ENCODE results near the gene SLFN13. TPM values are rescaled to one million over a fixed set of nuclear protein-coding genes. Genes with fewer than 3 reads are reported as not detected.
"Not testable (repeated sequence)": the region's sequence is repeated elsewhere in the genome, so short reads cannot be mapped to it uniquely, and the experiment has no call there.

The SLFN13 gene
- total and polyA plus RNA-seq, 12 donors, result 0.97 to 9.7 (median 3.1) TPM

DNA sequence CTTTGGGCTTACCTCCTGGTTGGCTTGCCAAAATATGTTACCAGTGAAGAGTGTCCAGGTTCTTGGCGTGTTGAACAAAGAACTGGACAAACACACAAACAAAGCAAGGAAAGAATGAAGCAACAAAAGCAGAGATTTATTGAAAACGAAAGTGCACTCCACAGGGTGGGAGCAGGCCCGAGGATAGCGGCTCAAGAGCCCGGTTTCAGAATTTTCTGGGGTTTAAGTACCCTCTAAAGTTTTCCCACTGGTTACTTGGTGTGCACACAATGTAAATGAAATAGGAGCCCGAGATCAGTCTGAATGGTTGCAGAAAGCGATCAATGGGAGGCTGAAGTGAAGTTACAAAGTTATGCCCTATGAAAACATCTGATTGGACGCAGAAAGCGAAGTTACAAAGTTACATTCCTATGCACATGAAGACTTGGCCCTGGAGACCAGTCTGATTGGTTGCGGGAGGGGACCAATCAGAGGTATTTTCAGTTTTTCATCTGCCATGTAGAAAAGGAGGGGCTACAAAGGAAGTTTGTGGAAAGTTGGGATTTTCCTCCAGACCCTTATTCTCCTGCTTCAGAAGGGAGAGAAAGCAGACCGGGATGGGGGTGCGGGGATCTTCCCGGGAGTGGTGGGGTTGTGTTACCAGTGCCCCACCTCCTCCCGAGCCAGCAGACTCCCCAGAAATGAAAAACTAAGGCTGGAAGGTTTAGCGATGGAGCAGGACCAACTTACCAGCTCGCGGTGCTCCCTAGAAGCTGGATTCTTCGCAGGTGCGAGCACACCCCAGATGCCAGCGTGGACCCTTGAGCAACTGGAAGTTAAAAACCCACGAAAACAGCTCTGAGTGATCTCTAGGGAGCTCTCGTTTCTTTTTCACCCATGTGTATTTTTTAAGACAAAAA lies 16.1 kb downstream of the SLFN13 start, which contains the start of gene SLFN12:
Gene SLFN12, minus strand, starts transcription at position 325 of the 899 bp plus-strand sequence. CDS start 9,472 bp downstream, outside the sequence.
- Histone ChIP-seq H3K4me1 (replicated peaks in 1 of 2) (peaks cover 14 to 25% of the 10 kb centered on the region in 2 donors), H3K36me3 (replicated peaks in 1 of 2) (no peaks in the 10 kb centered on the region), H3K27ac (peak within 1 kb of the TSS; percentile 81 to 97 (median 90)), H3K9me3 (replicated peaks in 1 of 3) (no peaks in the 10 kb centered on the region), H3K27me3 (no peaks in the 10 kb centered on the region), H3K4me3 (peak within 1 kb of the TSS; percentile 2 to 89 (median 61))
- intact Hi-C loops (cut with DNase I), result loop anchor here in 1 of 2 donors (10.0 kb wide), 1 partner anchor 188 kb away; the partner anchor contains the start of gene SLFN5
- peak; percentile 70 to 87 (median 78) for DNase-seq
- WGBS, 4 donors, result 4 to 26% (median 10%) methylated on average over 22 of the region's 22 CpGs
- TF ChIP-seq POLR2A (IDR thresholded peaks at IDR 0.05), result peak in 1 of 2 donors; percentile 78
- TF ChIP-seq, protein P1, sequence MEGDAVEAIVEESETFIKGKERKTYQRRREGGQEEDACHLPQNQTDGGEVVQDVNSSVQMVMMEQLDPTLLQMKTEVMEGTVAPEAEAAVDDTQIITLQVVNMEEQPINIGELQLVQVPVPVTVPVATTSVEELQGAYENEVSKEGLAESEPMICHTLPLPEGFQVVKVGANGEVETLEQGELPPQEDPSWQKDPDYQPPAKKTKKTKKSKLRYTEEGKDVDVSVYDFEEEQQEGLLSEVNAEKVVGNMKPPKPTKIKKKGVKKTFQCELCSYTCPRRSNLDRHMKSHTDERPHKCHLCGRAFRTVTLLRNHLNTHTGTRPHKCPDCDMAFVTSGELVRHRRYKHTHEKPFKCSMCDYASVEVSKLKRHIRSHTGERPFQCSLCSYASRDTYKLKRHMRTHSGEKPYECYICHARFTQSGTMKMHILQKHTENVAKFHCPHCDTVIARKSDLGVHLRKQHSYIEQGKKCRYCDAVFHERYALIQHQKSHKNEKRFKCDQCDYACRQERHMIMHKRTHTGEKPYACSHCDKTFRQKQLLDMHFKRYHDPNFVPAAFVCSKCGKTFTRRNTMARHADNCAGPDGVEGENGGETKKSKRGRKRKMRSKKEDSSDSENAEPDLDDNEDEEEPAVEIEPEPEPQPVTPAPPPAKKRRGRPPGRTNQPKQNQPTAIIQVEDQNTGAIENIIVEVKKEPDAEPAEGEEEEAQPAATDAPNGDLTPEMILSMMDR (IDR thresholded peaks at IDR 0.05), result no peak

DNA sequence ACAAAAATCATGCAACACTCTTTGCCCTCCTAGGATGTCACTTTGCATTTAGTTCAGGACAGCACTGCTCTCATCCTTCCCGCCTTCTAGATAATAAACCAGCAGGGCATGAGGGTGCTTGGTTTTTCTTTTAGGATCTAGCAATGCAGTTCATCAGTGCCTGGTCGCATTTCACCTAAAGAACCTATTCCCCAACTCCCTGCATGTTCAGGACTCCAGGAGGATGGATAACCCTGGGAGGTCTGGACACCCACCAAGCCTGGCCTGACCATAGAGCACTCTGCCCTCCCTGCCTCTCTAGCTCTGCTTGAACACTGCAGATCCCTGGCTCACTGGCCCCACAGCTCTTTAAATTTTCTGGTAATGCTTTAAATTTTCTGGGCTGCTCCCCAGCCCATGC lies 18.9 kb downstream of the SLFN13 start:
- Histone ChIP-seq H3K4me1 (replicated peaks in 1 of 2) (peaks cover 14 to 25% of the 10 kb centered on the region in 2 donors), H3K36me3 (replicated peaks in 1 of 2) (no peaks in the 10 kb centered on the region), H3K4me3 (no peak overlapping the region), H3K27ac (no peak overlapping the region), H3K9me3 (replicated peaks in 1 of 3) (no peaks in the 10 kb centered on the region), H3K27me3 (no peaks in the 10 kb centered on the region)
- TF ChIP-seq, protein P1 (IDR thresholded peaks at IDR 0.05), result no peak
- no peak for TF ChIP-seq POLR2A (IDR thresholded peaks at IDR 0.05)
- 75 to 95% (median 90%) methylated on average over 2 of the region's 2 CpGs for WGBS, 4 donors
- intact Hi-C loops (cut with DNase I), result loop anchor here in 1 of 2 donors (10.0 kb wide), 1 partner anchor 185 kb away; the partner anchor contains the start of gene SLFN5
- no peak for DNase-seq

DNA sequence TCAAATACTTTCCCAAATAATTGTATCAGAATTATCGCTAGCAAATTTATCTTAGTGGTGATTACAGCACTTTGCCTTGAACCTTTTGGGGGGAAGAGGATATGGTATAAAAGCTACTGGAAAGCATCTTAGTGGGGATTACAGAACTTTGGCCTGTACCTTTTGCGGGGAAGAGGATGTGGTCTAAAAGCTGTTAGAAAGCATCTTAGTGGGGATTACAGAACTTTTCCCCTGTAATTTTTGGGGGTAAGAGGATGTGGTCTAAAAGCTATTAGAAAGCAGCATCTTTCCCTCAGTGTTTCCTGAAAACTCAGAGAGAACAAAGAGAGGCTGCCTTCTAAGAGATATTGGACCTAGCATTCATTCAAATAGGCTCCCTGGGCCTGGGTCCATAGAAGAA lies 20.3 kb downstream of the SLFN13 start:
- intact Hi-C loops (cut with DNase I), result no loop called here
- H3K27me3 ChIP-seq, result no peaks in the 10 kb centered on the region
- H3K27ac ChIP-seq, result no peak overlapping the region
- 87 to 90% (median 89%) methylated on average over 2 of the region's 2 CpGs for WGBS, 4 donors
- H3K4me1 ChIP-seq (replicated peaks in 1 of 2), result peaks cover 14 to 17% of the 10 kb centered on the region in 2 donors
- no peaks in the 10 kb centered on the region for H3K9me3 ChIP-seq (replicated peaks in 1 of 3)
- no peak for TF ChIP-seq POLR2A (IDR thresholded peaks at IDR 0.05)
- TF ChIP-seq, protein P1 (IDR thresholded peaks at IDR 0.05), result no peak
- no peaks in the 10 kb centered on the region for H3K36me3 ChIP-seq (replicated peaks in 1 of 2)
- DNase-seq, result no peak
- H3K4me3 ChIP-seq, result no peak overlapping the region

DNA sequence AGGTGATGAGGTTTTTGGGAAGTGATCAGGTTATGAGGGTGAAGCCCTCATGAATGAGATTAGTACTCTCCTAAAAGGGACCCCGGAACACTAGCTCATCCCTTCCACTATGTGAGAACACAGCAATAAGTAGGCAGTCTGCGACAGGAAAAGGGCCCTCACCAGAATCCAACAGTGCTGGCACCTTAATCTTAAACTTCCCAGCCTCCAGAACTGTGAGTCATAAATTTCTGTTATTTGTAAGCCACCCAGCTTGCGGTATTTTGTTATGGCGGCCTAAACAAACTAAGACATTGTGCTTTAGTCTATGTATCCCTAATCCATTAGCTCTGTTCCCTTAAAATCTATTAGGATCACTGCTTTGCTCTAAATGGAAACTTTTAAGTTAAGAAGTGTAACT lies 24.8 kb downstream of the SLFN13 start:
- no peak overlapping the region for H3K4me3 ChIP-seq
- no peaks in the 10 kb centered on the region for H3K27me3 ChIP-seq
- no peaks in the 10 kb centered on the region for H3K36me3 ChIP-seq (replicated peaks in 1 of 2)
- H3K27ac ChIP-seq, result no peak overlapping the region
- no peaks in the 10 kb centered on the region for H3K4me1 ChIP-seq (replicated peaks in 1 of 2)
- no peaks in the 10 kb centered on the region for H3K9me3 ChIP-seq (replicated peaks in 1 of 3)
- TF ChIP-seq POLR2A (IDR thresholded peaks at IDR 0.05), result no peak
- TF ChIP-seq, protein P1 (IDR thresholded peaks at IDR 0.05), result no peak
- WGBS, 4 donors, result 89 to 97% (median 93%) methylated on average over 4 of the region's 4 CpGs
- DNase-seq, result no peak
- intact Hi-C loops (cut with DNase I), result no loop called here

DNA sequence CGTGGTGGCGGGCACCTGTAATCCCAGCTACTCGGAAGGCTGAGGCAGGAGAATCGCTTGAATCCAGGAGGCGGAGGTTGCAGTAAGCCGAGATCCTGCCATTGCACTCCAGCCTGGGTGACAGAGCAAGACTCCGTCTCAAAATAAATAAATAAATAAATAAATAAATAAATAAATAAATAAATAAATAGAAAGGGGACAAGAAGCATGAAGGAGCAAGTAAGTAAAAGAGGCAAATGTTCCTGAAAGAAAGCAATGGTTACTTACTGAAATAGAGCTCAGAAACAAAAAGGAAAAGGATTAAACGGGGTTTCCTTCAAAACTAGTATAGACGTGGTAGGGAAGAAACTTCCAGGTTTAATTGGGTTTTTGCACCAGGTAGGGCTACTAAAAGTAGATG lies 27.5 kb downstream of the SLFN13 start:
- H3K27me3 ChIP-seq; H3K4me1 ChIP-seq (replicated peaks in 1 of 2); H3K27ac ChIP-seq; intact Hi-C loops (cut with DNase I); H3K36me3 ChIP-seq (replicated peaks in 1 of 2); H3K9me3 ChIP-seq (replicated peaks in 1 of 3); H3K4me3 ChIP-seq; DNase-seq: not testable (repeated sequence)
- WGBS, 4 donors, result 89 to 97% (median 94%) methylated on average over 9 of the region's 9 CpGs

Data from adrenal gland (tissue), 12 donors.